Thymus (tissue), 11 donors: ENCODE results near the gene PLCB1. TPM values are rescaled to one million over a fixed set of nuclear protein-coding genes. Genes with fewer than 3 reads are reported as not detected.
"Not testable (repeated sequence)": the region's sequence is repeated elsewhere in the genome, so short reads cannot be mapped to it uniquely, and the experiment has no call there.

Source experiments
- DNase-seq, 9 donors: peaks; one replicate each; pipeline ENCODE4 v3.0.0-alpha.2; 2013; ENCODE audit warnings: low spot score in 9 of 9, low read depth in 6 of 9, missing footprints in 1 of 9
- H3K27ac ChIP-seq, 2 donors: one replicate each; pipeline ENCODE4 v1.5.1; 2013; ENCODE audit warnings: control low read depth in 1 of 2, low read depth in 1 of 2, low read length in 1 of 2, mild to moderate bottlenecking in 1 of 2, moderate library complexity in 1 of 2
- H3K27me3 ChIP-seq, 2 donors: one replicate each; pipeline ENCODE4 v1.5.1; 2013; ENCODE audit warnings: low read length in 1 of 2; ENCODE audit not compliant: control insufficient read depth in 2 of 2, insufficient read depth in 1 of 2
- H3K36me3 ChIP-seq, 2 donors: one replicate each; pipeline ENCODE4 v1.5.1; 2013; ENCODE audit warnings: low read length in 1 of 2, mild to moderate bottlenecking in 1 of 2, moderate library complexity in 1 of 2; ENCODE audit not compliant: control insufficient read depth in 2 of 2, insufficient read depth in 2 of 2
- H3K4me1 ChIP-seq, 2 donors: one replicate each; pipeline ENCODE4 v1.5.1; 2013; ENCODE audit warnings: low read length in 2 of 2; ENCODE audit not compliant: control insufficient read depth in 2 of 2, insufficient read depth in 2 of 2
- H3K4me3 ChIP-seq, 2 donors: one replicate each; pipeline ENCODE4 v1.5.1; 2013; ENCODE audit warnings: low read length in 2 of 2, control low read depth in 1 of 2, mild to moderate bottlenecking in 1 of 2
- H3K9me3 ChIP-seq, 2 donors: one replicate each; pipeline ENCODE4 v1.5.1; 2013; ENCODE audit warnings: low read length in 1 of 2, mild to moderate bottlenecking in 1 of 2; ENCODE audit not compliant: control insufficient read depth in 2 of 2, insufficient read depth in 1 of 2
- WGBS: extraction: QIAGEN DNeasy Blood & Tissue Kit; methylation state at CpG from one replicate; pipeline ENCODE4 v1.1.7; 2013; 5-methylcytosine and 5-hydroxymethylcytosine counted together
- polyA plus RNA-seq: library from polyadenylated mRNA; stranded (reverse); fragments of 200-250 nt; gene quantifications from one replicate; pipeline ENCODE4 v1.2.3, GENCODE V29; 2013
- total RNA-seq: library from RNA; stranded (reverse); fragments of 120-200 nt; gene quantifications from one replicate; pipeline ENCODE4 v1.2.4, GENCODE V29; 2013
- donor health status: healthy.

PLCB1 gene
- total and polyA plus RNA-seq, 2 donors: 4.1 to 4.7 TPM

DNA sequence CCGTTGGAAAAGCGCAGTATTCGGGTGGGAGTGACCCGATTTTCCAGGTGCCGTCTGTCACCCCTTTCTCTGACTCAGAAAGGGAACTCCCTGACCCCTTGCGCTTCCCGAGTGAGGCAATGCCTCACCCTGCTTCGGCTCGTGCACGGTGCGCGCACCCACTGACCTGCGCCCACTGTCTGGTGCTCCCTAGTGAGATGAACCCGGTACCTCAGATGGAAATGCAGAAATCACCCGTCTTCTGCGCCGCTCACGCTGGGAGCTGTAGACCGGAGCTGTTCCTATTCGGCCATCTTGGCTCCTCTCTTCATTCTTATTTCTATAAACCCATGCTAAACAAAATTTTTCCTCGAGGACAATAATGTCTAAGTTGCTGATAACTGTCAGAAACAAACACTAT lies 17.5 kb upstream of the PLCB1 start:
- not testable (repeated sequence) for H3K27me3 ChIP-seq, DNase-seq, H3K4me3 ChIP-seq, H3K36me3 ChIP-seq, H3K27ac ChIP-seq, H3K4me1 ChIP-seq, H3K9me3 ChIP-seq
- WGBS: 93% methylated on average over 21 of the region's 21 CpGs

DNA sequence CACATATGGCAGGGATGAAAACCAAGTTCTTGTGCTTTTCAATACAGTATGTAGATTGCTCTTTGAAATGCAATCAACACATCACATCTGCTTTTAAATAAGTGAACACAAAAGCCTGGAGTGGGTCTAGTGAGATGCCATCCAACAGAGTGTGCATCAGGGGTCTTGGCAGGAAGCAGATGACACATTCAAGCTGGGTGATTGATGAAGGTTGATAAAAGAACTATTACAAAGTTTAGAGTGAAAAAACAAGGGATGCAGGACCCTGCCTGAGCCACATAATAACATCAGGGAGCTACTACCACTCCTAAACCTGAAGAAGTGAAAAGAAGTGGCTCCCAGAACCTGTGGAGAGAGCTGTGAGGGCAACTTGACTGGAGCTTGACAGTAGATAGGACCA lies 16.6 kb upstream of the PLCB1 start:
- H3K27ac ChIP-seq: no peak overlapping the region
- no peaks in the 10 kb centered on the region for H3K9me3 ChIP-seq
- H3K4me1 ChIP-seq: no peaks in the 10 kb centered on the region
- no peak overlapping the region for H3K4me3 ChIP-seq
- no peak for DNase-seq
- no peaks in the 10 kb centered on the region for H3K36me3 ChIP-seq
- H3K27me3 ChIP-seq: no peaks in the 10 kb centered on the region

GRCh38 chr20:8116067-8116811 lies 15.8 kb upstream of the PLCB1 start:
- Histone ChIP-seq H3K9me3 (no peaks in the 10 kb centered on the region), H3K27ac (no peak overlapping the region), H3K4me1 (no peaks in the 10 kb centered on the region), H3K27me3 (no peaks in the 10 kb centered on the region), H3K4me3 (no peak overlapping the region), H3K36me3 (no peaks in the 10 kb centered on the region)
- WGBS: 95% methylated on average over 5 of the region's 5 CpGs
- DNase-seq: no peak

DNA sequence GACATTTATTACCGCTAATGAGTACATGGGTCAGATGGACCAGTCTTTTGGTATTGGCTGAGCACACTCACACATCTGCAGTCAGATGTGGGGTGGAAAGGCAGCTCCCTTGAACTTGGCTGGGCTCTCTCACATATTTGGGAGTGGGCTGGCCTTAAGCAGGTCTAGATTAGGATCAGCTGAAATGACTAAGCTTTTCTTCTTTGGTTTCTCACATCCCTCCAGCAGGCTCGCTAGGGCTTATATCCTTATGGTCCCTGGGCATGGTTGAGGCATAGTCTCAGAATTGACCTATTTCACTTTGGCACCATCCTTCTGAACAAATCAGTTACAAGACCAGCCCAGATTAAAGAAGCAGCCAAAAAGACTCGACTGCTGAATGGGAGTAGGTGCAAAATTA lies 14.4 kb upstream of the PLCB1 start:
- 82% methylated on average over 3 of the region's 3 CpGs for WGBS
- no peak for DNase-seq
- no peaks in the 10 kb centered on the region for H3K36me3 ChIP-seq
- no peak overlapping the region for H3K27ac ChIP-seq
- H3K9me3 ChIP-seq: no peaks in the 10 kb centered on the region
- H3K27me3 ChIP-seq: no peaks in the 10 kb centered on the region
- H3K4me3 ChIP-seq: no peak overlapping the region
- no peaks in the 10 kb centered on the region for H3K4me1 ChIP-seq

DNA sequence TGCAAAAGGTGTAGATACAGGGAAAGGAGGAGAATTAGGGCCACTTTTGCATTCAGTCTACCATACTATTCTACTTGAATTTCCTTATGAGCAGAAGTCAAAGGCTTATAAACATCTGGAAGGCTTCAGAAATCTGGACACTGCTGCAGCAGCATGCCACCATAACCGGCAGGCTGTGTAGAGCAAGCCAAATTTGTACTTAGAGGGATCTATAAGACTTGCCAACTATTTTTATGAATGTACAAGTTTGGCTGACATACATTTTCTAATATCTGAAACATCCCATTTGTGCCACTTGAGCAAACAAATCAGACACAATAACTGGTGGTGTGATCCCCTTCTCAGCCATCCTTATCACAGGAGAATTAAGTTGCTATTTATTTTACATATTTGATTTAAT lies 14.0 kb upstream of the PLCB1 start:
- no peaks in the 10 kb centered on the region for H3K9me3 ChIP-seq
- H3K4me3 ChIP-seq: no peak overlapping the region
- no peaks in the 10 kb centered on the region for H3K27me3 ChIP-seq
- WGBS: 98% methylated on average over 1 of the region's 1 CpG
- H3K36me3 ChIP-seq: no peaks in the 10 kb centered on the region
- H3K27ac ChIP-seq: no peak overlapping the region
- DNase-seq: no peak
- H3K4me1 ChIP-seq: no peaks in the 10 kb centered on the region

DNA sequence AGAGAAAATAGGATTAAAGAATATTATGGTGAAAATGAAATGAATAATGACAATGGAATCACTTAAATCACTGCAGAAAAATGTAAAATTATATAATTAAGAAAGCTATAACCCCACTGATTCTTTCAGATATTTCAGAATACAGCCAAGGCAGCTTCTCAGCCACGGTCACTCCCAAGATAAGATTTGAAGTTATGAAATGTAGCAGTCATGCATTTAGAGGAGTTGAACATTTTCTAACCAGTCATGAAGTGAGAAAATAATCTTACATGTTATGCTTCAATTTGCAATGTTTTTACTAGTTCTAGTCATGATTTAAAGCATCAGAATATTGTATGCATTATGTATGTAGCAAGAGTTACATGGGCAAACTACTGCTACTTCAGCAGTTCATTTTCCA lies 13.3 kb upstream of the PLCB1 start:
- WGBS: 93% methylated on average over 1 of the region's 1 CpG
- H3K27me3 ChIP-seq: no peaks in the 10 kb centered on the region
- no peak overlapping the region for H3K27ac ChIP-seq
- DNase-seq: no peak
- H3K36me3 ChIP-seq: no peaks in the 10 kb centered on the region
- no peak overlapping the region for H3K4me3 ChIP-seq
- no peaks in the 10 kb centered on the region for H3K9me3 ChIP-seq
- H3K4me1 ChIP-seq: no peaks in the 10 kb centered on the region

GRCh38 chr20:8121666-8122065 lies 10.4 kb upstream of the PLCB1 start:
- Histone ChIP-seq H3K9me3 (no peaks in the 10 kb centered on the region), H3K27ac (no peak overlapping the region), H3K27me3 (no peaks in the 10 kb centered on the region), H3K4me3 (no peak overlapping the region), H3K36me3 (no peaks in the 10 kb centered on the region), H3K4me1 (no peaks in the 10 kb centered on the region)
- DNase-seq: no peak
- whole genome bisulfite sequencing: 99% methylated on average over 1 of the region's 1 CpG

DNA sequence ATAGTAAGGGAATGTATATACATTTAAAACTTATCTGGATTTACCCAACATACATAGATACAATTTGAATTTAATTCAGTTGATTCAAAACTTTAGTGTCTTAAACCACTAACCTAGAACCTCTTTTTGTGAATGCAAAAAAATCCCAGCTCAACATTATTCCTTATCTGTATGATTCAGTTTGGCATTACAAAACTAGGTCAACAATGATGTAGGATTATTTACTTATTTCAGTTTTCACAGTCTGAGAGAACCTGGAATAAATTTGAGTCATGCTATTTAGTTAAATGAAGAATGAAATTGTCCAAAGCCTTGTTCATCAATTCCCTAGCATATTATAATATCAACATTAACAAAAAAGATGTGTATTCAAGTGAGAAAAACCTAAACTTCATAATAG lies 7.4 kb upstream of the PLCB1 start:
- Histone ChIP-seq H3K27me3 (no peaks in the 10 kb centered on the region), H3K36me3 (no peaks in the 10 kb centered on the region), H3K9me3 (no peaks in the 10 kb centered on the region), H3K4me3 (no peak overlapping the region), H3K27ac (no peak overlapping the region), H3K4me1 (no peaks in the 10 kb centered on the region)
- no peak for DNase-seq

DNA sequence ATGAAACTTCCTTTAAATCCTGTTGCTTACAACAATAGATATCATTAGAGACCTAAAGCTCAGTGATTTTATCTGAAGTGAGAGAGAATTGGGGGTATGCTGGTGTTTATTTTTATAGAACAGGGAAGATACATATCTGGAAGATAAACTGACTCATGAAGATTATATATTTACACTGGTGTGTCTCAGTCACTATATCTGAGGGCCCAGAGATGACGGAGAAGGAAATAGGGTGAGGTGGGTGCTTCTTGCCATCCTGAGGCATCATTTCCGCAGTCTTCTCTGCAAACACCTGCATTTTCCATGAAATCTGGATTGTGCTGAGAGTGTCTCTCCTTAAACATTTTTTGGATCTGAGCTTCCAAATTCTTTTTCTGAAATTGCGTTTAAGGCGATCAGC lies 5.9 kb upstream of the PLCB1 start:
- no peak for DNase-seq
- H3K36me3 ChIP-seq: no peaks in the 10 kb centered on the region
- 94% methylated on average over 4 of the region's 4 CpGs for WGBS
- no peaks in the 10 kb centered on the region for H3K27me3 ChIP-seq
- no peaks in the 10 kb centered on the region for H3K9me3 ChIP-seq
- no peaks in the 10 kb centered on the region for H3K4me1 ChIP-seq
- no peak overlapping the region for H3K4me3 ChIP-seq
- H3K27ac ChIP-seq: no peak overlapping the region
